Type B pancreatic cell (in vitro differentiated cells): Measurements from ENCODE around the gene ACKR2. TPM values are rescaled to one million over a fixed set of nuclear protein-coding genes. Genes with fewer than 3 reads are reported as not detected.

Experiments used
- DNase-seq: peaks from one replicate; pipeline ENCODE4 v3.0.0; 2021; ENCODE audit warnings: mixed read lengths; ENCODE audit not compliant: unreplicated experiment; ENCODE audit errors: extremely low spot score
- H3K27ac Mint-ChIP-seq: 2 replicates; pipeline ENCODE4 v1.8.0; 2021; ENCODE audit warnings: mild to moderate bottlenecking, mixed read lengths
- H3K27me3 Mint-ChIP-seq: 2 replicates; pipeline ENCODE4 v1.8.0; 2021; ENCODE audit warnings: mixed read lengths
- H3K36me3 Mint-ChIP-seq: 2 replicates; pipeline ENCODE4 v1.8.0; 2021; ENCODE audit warnings: mixed read lengths
- H3K4me1 Mint-ChIP-seq: one replicate; pipeline ENCODE4 v1.8.0; 2021; ENCODE audit warnings: mixed read lengths; ENCODE audit not compliant: unreplicated experiment
- H3K4me3 Mint-ChIP-seq: 2 replicates; pipeline ENCODE4 v1.8.0; 2021; ENCODE audit warnings: mild to moderate bottlenecking, mixed read lengths
- H3K9me3 Mint-ChIP-seq: 2 replicates; pipeline ENCODE4 v1.8.0; 2021; ENCODE audit warnings: mixed read lengths
- CTCF ChIP-seq: fragments of 200-600 bp; sonication (generic); conservative IDR thresholded peaks from 2 replicates; pipeline ENCODE4 v1.5.0; 2021; ENCODE audit warnings: antibody characterized with exemption, mild to moderate bottlenecking
- total RNA-seq: library from RNA; stranded (reverse); gene quantifications from 2 replicates; pipeline ENCODE4 v1.2.1, GENCODE V29; 2021; ENCODE audit warnings: low replicate concordance

ACKR2 gene
- total RNA-seq, 1 donor from 2014 or later, result 3.5 TPM

GRCh38 chr3:42873221-42873982, 64.2 kb downstream of the ACKR2 start:
- Mint-ChIP-seq H3K36me3 (no peaks in the 10 kb centered on the region), H3K27ac (no peak overlapping the region), H3K9me3 (no peaks in the 10 kb centered on the region), H3K27me3 (peaks cover 17% of the 10 kb centered on the region), H3K4me3 (no peak overlapping the region), H3K4me1 (no peaks in the 10 kb centered on the region)
- no peak for TF ChIP-seq CTCF
- no peak for DNase-seq

DNA sequence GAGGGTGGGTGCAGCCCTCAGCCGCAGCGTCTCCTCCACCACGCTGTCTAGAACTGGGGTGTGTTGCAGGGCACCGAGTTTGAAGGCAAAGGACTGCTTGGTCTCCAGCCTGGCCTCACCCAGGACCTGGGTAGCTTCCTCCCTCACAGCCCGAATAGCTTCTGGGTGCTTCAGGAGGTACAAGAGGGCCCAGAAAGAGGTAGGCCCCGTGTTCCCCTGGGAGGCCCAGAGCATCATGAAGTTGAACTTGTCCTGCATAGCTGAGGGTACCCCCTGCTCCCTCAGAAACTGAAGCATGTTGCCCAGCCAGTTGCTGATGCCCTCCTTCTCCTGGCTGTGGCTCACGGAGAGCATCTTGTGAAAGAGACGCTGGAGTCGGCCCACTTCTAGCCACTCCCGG, 65.5 kb downstream of the ACKR2 start:
- Mint-ChIP-seq H3K27ac (no peak overlapping the region), H3K27me3 (peaks cover 19% of the 10 kb centered on the region), H3K36me3 (no peaks in the 10 kb centered on the region), H3K9me3 (no peaks in the 10 kb centered on the region), H3K4me1 (no peaks in the 10 kb centered on the region), H3K4me3 (no peak overlapping the region)
- no peak for DNase-seq
- no peak for TF ChIP-seq CTCF

DNA sequence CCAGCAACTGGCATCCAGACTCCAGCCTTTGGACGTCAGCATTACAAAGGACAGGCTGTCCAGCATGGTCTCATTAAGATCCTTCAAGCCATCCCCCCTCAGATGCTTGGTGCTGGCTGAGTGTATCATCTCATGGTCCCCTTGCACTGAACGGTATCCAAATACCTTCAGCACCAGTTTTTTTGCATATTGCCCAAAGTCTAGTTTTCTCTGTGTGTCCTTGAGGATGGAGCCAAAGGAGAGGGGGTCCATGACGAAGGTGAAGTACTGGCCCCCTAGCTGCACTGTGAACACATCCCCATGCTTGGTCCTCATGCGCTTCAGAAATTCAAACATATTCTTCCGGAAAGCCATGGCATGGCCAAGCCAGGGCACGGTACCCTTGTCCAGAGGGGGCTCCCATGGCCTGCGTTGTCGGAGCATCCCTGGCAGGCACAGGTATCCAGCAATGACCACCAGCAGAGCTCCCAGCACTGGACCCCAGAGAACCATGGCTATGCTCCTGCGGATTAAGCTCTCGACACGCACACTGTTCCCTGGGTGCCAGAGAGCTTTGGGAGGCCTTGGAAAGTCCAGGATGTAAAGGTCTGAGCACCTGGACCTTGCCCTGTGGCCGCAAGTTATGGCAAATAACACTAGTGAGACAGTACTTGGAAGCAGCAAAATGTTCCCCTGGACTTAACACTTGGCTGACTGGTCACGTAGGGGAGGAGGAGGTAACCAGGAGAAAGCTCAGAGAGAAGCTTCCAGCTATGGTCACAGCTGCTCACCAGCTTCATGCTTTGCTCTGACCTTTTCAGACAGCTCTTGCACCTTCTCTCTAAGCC, 66.3 kb downstream of the ACKR2 start, which contains the start of gene CYP8B1:
TSS of gene CYP8B1 (minus strand) at position 555 of the 827 bp plus-strand sequence. CDS start at position 492, 63 bp downstream.
- Mint-ChIP-seq H3K27ac (no peak within 1 kb of the TSS), H3K4me1 (no peaks in the 10 kb centered on the region)

GRCh38 chr3:42876401-42876800, 67.2 kb downstream of the ACKR2 start:
- H3K27ac Mint-ChIP-seq, result no peak overlapping the region
- TF ChIP-seq CTCF, result no peak
- peaks cover 22% of the 10 kb centered on the region for H3K27me3 Mint-ChIP-seq
- DNase-seq, result no peak
- H3K4me3 Mint-ChIP-seq, result no peak overlapping the region
- H3K9me3 Mint-ChIP-seq, result no peaks in the 10 kb centered on the region
- H3K4me1 Mint-ChIP-seq, result peaks cover 5% of the 10 kb centered on the region
- H3K36me3 Mint-ChIP-seq, result no peaks in the 10 kb centered on the region

More for the DNA sequence above, 66.3 kb downstream of the ACKR2 start, which contains the start of gene CYP8B1:
- Mint-ChIP-seq H3K36me3 (no peaks in the 10 kb centered on the region), H3K4me3 (no peak within 1 kb of the TSS), H3K9me3 (no peaks in the 10 kb centered on the region), H3K27me3 (peaks cover 19% of the 10 kb centered on the region)
- no peak for TF ChIP-seq CTCF
- no peak for DNase-seq

DNA sequence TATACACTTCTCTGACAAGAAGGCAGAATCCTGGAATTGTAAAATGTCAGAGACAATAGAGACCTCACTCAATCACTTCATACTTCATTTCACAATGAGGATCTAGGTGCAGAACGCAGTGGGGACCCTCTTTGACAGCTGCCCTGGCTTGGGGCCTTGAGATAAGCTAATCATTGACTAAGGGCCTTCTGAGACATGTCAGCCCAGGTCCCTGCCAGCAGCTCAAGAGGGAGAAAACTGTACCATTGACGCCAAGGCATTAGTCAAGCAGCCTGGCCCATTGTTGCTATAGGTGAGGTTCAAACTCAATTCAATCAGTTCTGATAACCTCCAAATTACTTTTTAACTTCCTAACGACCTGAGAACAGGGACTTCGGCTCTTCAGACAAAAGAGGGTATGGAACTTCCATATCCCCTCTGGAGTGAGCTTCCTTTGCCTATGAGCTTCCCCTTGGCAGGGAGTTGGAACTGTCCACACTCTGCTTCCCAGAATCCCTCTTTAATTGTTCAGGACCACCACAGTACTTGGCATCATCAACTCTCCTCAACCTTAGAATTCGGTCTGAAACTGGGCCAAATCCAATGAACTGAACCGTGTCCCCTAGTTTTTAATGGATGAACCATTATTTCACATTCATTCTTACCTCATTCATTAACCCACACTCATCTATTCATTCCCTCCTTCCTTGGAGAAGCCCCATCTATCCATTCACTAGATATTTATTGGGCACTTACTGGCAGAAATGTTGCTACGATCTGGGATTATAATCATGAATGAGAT, 67.9 kb downstream of the ACKR2 start:
- no peak overlapping the region for H3K4me3 Mint-ChIP-seq
- H3K27ac Mint-ChIP-seq, result no peak overlapping the region
- no peak for TF ChIP-seq CTCF
- peaks cover 8% of the 10 kb centered on the region for H3K4me1 Mint-ChIP-seq
- H3K9me3 Mint-ChIP-seq, result no peaks in the 10 kb centered on the region
- no peak for DNase-seq
- H3K36me3 Mint-ChIP-seq, result no peaks in the 10 kb centered on the region
- H3K27me3 Mint-ChIP-seq, result peaks cover 22% of the 10 kb centered on the region
